Stomach (tissue), 9 donors: Measurements from ENCODE around the gene NOXA1. TPM values are rescaled to one million over a fixed set of nuclear protein-coding genes. Genes with fewer than 3 reads are reported as not detected.

ENCODE experiments used
- DNase-seq, 2 donors: peaks; one replicate each; pipeline versions ENCODE4 v3.0.0 to v3.0.0-alpha.2; 2013 to 2019
- H3K27ac ChIP-seq, 5 donors: fragments of 200-600 bp in 4 of 5; sonication (generic) in 4 of 5; one replicate each; pipeline ENCODE4 v1.5.1; 2013 to 2019; ENCODE audit warnings: mild to moderate bottlenecking in 1 of 5, moderate library complexity in 1 of 5
- H3K27me3 ChIP-seq, 3 donors: fragments of 200-600 bp; sonication (generic); one replicate each; pipeline ENCODE4 v1.5.1; 2017 to 2019; ENCODE audit warnings: mixed run types in 1 of 3
- H3K36me3 ChIP-seq, 4 donors: fragments of 200-600 bp; sonication (generic); 1 replicate in 3 of 4; 2 replicates in 1 of 4; pipeline ENCODE4 v1.5.1; 2016 to 2019
- H3K4me1 ChIP-seq, 4 donors: fragments of 200-600 bp; sonication (generic); one replicate each; pipeline ENCODE4 v1.5.1; 2016 to 2019
- H3K4me3 ChIP-seq, 4 donors: fragments of 200-600 bp; sonication (generic) in 3 of 4; one replicate each; pipeline ENCODE4 v1.5.1; 2016 to 2019; ENCODE audit warnings: mild to moderate bottlenecking in 1 of 4
- H3K9me3 ChIP-seq, 4 donors: fragments of 200-600 bp; sonication (generic); one replicate each; pipeline ENCODE4 v1.5.1; 2016 to 2019
- CTCF ChIP-seq, 7 experiments: fragments of 450-650 bp in 4 of 7; fragments of 200-600 bp in 3 of 7; sonication (generic) in 3 of 7; IDR thresholded peaks; one replicate each; pipeline ENCODE4 v1.5.1; 2016 to 2019; ENCODE audit warnings: antibody characterized with exemption in 7 of 7, control low read depth in 2 of 7, mild to moderate bottlenecking in 1 of 7
- EP300 ChIP-seq: sonication (generic); formaldehyde crosslinking; IDR thresholded peaks from one replicate; pipeline ENCODE4 v1.6.1; 2017; ENCODE audit warnings: antibody characterized with exemption
- POLR2A ChIP-seq, 4 donors: fragments of 450-650 bp; IDR thresholded peaks; one replicate each; pipeline ENCODE4 v1.6.1; 2016; ENCODE audit warnings: antibody characterized with exemption in 4 of 4, control low read depth in 2 of 4, mild to moderate bottlenecking in 1 of 4, moderate library complexity in 1 of 4
- POLR2AphosphoS5 ChIP-seq, 3 donors: sonication (generic); formaldehyde crosslinking; IDR thresholded peaks; one replicate each; pipeline ENCODE4 v1.6.1; 2016; ENCODE audit warnings: antibody characterized with exemption in 3 of 3
- WGBS, 5 donors: extraction: QIAGEN DNeasy Blood & Tissue Kit in 3 of 5; methylation state at CpG; one replicate each; pipeline versions ENCODE4 v1.1.5 to v1.1.7; 2013 to 2018; 5-methylcytosine and 5-hydroxymethylcytosine counted together
- intact Hi-C: fragments of 100-400 bp; cut with DNase I; formaldehyde crosslinking; loops from one replicate; pipeline ENCODE4 v1.15.1; 2023; ENCODE audit warnings: low total_unique reads
- polyA plus RNA-seq, 3 donors: library from polyadenylated mRNA; stranded (reverse); fragments of 200-250 nt; gene quantifications; one replicate each; pipeline ENCODE4 v1.2.3, GENCODE V29; 2013
- total RNA-seq, 5 donors: library from RNA; depleted of rRNA; stranded (reverse); fragments of >200 nt; gene quantifications; one replicate each; pipeline versions ENCODE4 v1.1.0 to v1.2.3, GENCODE V29; 2014 to 2016
- donor health status: healthy with polysubstance abuse.
- donor health status: Bipolar disorder and iron deficiency.
- donor health status: healthy.

The NOXA1 gene
- total and polyA plus RNA-seq, 8 donors = 3.5 to 43.2 (median 14.7) TPM

GRCh38 chr9:137427454-137428310, 4.5 kb downstream of the NOXA1 start:
- intact Hi-C loops = no loop called here
- 77 to 84% (median 83%) methylated on average over 16 to 27 of the region's 27 CpGs for WGBS, 5 donors
- H3K4me1 ChIP-seq = peaks cover 17 to 50% (median 46%) of the 10 kb centered on the region in 4 donors

GRCh38 chr9:137428311-137428630, 5.1 kb downstream of the NOXA1 start:
- peaks cover 17 to 50% (median 46%) of the 10 kb centered on the region in 4 donors for H3K4me1 ChIP-seq
- H3K27ac ChIP-seq = no peak overlapping the region
- no peak for TF ChIP-seq POLR2A (IDR thresholded peaks at IDR 0.05)
- TF ChIP-seq EP300 = no peak
- no peak for TF ChIP-seq CTCF (IDR thresholded peaks at IDR 0.05)
- TF ChIP-seq POLR2AphosphoS5 (IDR thresholded peaks at IDR 0.05) = no peak
- intact Hi-C loops = no loop called here
- no peak for DNase-seq
- H3K27me3 ChIP-seq = no peaks in the 10 kb centered on the region
- H3K36me3 ChIP-seq = no peaks in the 10 kb centered on the region
- no peak overlapping the region for H3K4me3 ChIP-seq
- whole genome bisulfite sequencing, 5 donors = 53 to 77% (median 64%) methylated on average over 3 to 6 of the region's 6 CpGs
- H3K9me3 ChIP-seq = no peaks in the 10 kb centered on the region

More at GRCh38 chr9:137427454-137428310, 4.5 kb downstream of the NOXA1 start:
- Histone ChIP-seq H3K36me3 (no peaks in the 10 kb centered on the region), H3K9me3 (no peaks in the 10 kb centered on the region), H3K27ac (no peak overlapping the region), H3K27me3 (no peaks in the 10 kb centered on the region), H3K4me3 (no peak overlapping the region)
- no peak for DNase-seq
- TF ChIP-seq POLR2A (IDR thresholded peaks at IDR 0.05) = no peak
- no peak for TF ChIP-seq POLR2AphosphoS5 (IDR thresholded peaks at IDR 0.05)
- TF ChIP-seq EP300 = no peak
- no peak for TF ChIP-seq CTCF (IDR thresholded peaks at IDR 0.05)

GRCh38 chr9:137428841-137429545, 5.8 kb downstream of the NOXA1 start:
- H3K27me3 ChIP-seq = no peaks in the 10 kb centered on the region
- WGBS, 5 donors = 62 to 78% (median 76%) methylated on average over 16 to 27 of the region's 27 CpGs
- TF ChIP-seq EP300 = no peak
- no peak for TF ChIP-seq CTCF (IDR thresholded peaks at IDR 0.05)
- TF ChIP-seq POLR2AphosphoS5 (IDR thresholded peaks at IDR 0.05) = no peak
- TF ChIP-seq POLR2A (IDR thresholded peaks at IDR 0.05) = no peak
- peak in 1 of 2 donors; percentile 63 for DNase-seq
- intact Hi-C loops = no loop called here
- no peaks in the 10 kb centered on the region for H3K9me3 ChIP-seq
- peaks cover 0 to 3% (median 0%) of the 10 kb centered on the region in 4 donors for H3K36me3 ChIP-seq
- peak overlapping the region in 1 of 4 donors; percentile 3 for H3K4me3 ChIP-seq
- no peak overlapping the region for H3K27ac ChIP-seq
- peaks cover 12 to 43% (median 40%) of the 10 kb centered on the region in 4 donors for H3K4me1 ChIP-seq

- no peak for DNase-seq
- intact Hi-C loops = no loop called here
- Histone ChIP-seq H3K9me3 (no peaks in the 10 kb centered on the region), H3K4me3 (peak overlapping the region in 1 of 4 donors; percentile 3), H3K4me1 (peaks cover 7 to 41% (median 35%) of the 10 kb centered on the region in 4 donors), H3K36me3 (peaks cover 0 to 3% (median 0%) of the 10 kb centered on the region in 4 donors), H3K27ac (no peak overlapping the region), H3K27me3 (no peaks in the 10 kb centered on the region)
- TF ChIP-seq POLR2A (IDR thresholded peaks at IDR 0.05) (no peak), CTCF (IDR thresholded peaks at IDR 0.05) (no peak)
- WGBS, 5 donors = 44 to 77% (median 69%) methylated on average over 13 to 14 of the region's 14 CpGs
Observed at GRCh38 chr9:137429546-137429890, 6.3 kb downstream of the NOXA1 start.
